H1 (cell line): ENCODE data around the gene EXOSC6. TPM values are rescaled to one million over a fixed set of nuclear protein-coding genes. Genes with fewer than 3 reads are reported as not detected.

Experiments
- CEBPB ChIP-seq: IDR thresholded peaks from 2 replicates; pipeline ENCODE4 v1.6.1; 2012; ENCODE audit warnings: low read depth, low read length
- MAX ChIP-seq: IDR thresholded peaks from 2 replicates; pipeline ENCODE4 v1.6.1; 2012; ENCODE audit warnings: inconsistent platforms
- polyA plus RNA-seq, 7 experiments: library from polyadenylated mRNA; depleted of rRNA in 3 of 7; stranded (reverse) in 5 of 7; unstranded in 2 of 7; fragments of >200 nt in 5 of 7; fragments of 200-250 nt in 2 of 7; gene quantifications; 1 replicate in 5 of 7; 2 replicates in 1 of 7; 4 replicates in 1 of 7; pipeline versions ENCODE4 v1.2.1 to v1.2.3, GENCODE V29; 2011 to 2013; ENCODE audit warnings: missing spikeins in 2 of 7, mixed read lengths in 2 of 7
- total RNA-seq: library from RNA; stranded (reverse); fragmentation: NEBNext Ultra II Directional; extraction: Animal tissue kit (Norgen Biotek cat#: 25700); gene quantifications from 2 replicates; pipeline ENCODE4 v1.2.1, GENCODE V29; 2021

EXOSC6 gene
- total and polyA plus RNA-seq, 2 of the 8 experiments (the other 6 are each of a cell fraction or from before 2014, with no cell fraction given), result 9.7 to 22.5 TPM

GRCh38 chr16:70301121-70301520 lies 49.4 kb upstream of the EXOSC6 start (continued):
- TF ChIP-seq MAX (no peak), CEBPB (no peak)
